ENCODE data around the gene BMPR1A.
"Not testable (repeated sequence)": the region's sequence is repeated elsewhere in the genome, so short reads cannot be mapped to it uniquely, and the experiment has no call there.

BMPR1A gene

DNA sequence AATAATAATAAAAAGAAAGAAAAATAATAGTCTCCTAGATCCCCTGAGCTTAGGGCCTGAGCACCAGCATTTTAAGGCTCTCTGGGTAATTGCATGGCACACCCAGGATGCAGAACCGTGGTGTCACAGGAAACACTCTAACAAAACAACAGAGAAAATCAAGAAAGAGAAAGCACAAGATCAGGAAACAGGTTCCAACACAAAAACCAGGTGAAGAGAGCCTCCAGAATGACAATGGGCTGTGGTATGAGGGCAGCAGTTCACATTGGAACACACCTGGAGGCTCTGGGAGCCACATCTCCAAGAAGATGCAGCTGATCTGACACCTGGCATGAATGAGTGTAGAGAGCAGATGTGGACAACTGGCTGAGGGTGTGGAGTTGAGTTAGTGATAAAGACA lies 193.9 kb downstream of the BMPR1A start:
- DNase-seq (ENCODE audit: low spot score) = no peak
- in situ Hi-C loops (cut with MboI; ENCODE audit: low sequenced_read_pairs, unreplicated experiment) = no loop called here
- TF ChIP-seq, protein P1, sequence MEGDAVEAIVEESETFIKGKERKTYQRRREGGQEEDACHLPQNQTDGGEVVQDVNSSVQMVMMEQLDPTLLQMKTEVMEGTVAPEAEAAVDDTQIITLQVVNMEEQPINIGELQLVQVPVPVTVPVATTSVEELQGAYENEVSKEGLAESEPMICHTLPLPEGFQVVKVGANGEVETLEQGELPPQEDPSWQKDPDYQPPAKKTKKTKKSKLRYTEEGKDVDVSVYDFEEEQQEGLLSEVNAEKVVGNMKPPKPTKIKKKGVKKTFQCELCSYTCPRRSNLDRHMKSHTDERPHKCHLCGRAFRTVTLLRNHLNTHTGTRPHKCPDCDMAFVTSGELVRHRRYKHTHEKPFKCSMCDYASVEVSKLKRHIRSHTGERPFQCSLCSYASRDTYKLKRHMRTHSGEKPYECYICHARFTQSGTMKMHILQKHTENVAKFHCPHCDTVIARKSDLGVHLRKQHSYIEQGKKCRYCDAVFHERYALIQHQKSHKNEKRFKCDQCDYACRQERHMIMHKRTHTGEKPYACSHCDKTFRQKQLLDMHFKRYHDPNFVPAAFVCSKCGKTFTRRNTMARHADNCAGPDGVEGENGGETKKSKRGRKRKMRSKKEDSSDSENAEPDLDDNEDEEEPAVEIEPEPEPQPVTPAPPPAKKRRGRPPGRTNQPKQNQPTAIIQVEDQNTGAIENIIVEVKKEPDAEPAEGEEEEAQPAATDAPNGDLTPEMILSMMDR (IDR thresholded peaks at IDR 0.05; ENCODE audit: borderline replicate concordance, control extremely low read depth, extremely low read depth, insufficient read depth, missing control alignments) = no peak

DNA sequence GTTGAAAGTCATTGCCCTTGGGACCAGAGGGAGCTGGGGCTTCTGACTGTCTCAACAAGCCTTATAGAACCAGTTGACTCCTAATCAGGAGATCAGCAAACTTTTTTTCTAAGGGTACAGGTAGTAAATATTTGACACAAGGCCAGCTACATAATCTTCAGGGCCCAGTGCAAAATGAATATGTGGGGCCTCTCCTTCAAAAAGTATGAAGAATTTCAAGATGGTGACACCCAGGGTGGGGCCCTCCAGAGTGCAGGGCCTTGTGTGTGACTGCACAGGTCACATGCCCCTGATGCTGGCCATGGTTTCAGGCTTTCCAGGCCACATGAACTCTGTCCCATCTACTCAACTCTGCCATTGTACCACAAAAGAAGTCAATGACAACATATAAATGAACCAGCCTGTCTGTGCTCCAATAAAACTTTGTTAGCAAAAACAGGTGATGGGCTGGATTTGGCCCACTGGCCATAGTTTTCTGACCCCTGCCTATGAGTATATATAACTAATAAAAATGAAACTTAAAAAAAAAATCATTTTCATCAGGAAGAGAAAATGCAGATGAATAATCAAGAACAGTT lies 194.9 kb downstream of the BMPR1A start:
- in situ Hi-C loops (cut with MboI; ENCODE audit: low sequenced_read_pairs, unreplicated experiment) = no loop called here

DNA sequence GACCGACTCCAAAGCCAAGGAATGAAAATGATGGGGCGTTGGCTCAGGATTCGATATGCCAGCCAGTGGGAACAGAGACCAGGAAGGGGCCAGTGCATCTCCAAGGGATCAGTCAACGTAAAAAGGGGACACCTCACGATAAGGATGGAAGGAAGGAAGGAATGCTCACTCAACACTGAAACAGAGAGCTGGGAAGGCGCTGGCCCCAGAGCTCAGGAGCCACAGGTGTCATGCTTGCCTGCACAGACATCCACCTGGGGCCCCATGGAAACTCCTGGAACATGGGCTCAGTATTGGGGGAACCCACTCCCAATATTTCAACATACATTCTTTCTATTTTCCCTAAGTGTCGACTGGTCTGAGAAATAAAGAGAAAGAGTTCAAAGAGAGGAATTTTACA lies 195.7 kb downstream of the BMPR1A start:
- in situ Hi-C loops (cut with MboI; ENCODE audit: low sequenced_read_pairs, unreplicated experiment) = no loop called here
- no peak for DNase-seq (ENCODE audit: low spot score)
- TF ChIP-seq, protein P1 (IDR thresholded peaks at IDR 0.05; ENCODE audit: borderline replicate concordance, control extremely low read depth, extremely low read depth, insufficient read depth, missing control alignments) = no peak

More for the DNA sequence above, 194.9 kb downstream of the BMPR1A start:
- TF ChIP-seq, protein P1 (IDR thresholded peaks at IDR 0.05; ENCODE audit: borderline replicate concordance, control extremely low read depth, extremely low read depth, insufficient read depth, missing control alignments) = no peak
- DNase-seq (ENCODE audit: low spot score) = no peak

DNA sequence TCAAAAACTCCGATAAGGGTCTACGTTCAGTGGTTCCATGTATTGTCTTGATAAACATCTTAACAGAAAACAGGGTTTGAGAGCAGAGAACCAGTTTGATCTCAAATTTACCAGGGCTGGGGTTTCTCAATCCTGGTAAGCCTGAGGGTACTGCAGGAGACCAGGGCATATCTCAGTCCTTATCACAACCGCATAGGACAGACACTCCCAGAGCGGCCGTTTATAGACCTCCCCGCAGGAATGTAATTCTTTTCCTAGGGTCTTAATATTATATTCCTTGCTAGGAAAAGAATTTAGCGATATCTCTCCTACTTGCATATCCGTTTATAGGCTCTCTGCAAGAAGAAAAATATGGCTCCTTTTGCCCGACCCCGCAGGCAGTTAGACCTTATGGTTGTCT lies 196.3 kb downstream of the BMPR1A start:
- DNase-seq (ENCODE audit: low spot score); in situ Hi-C loops (cut with MboI; ENCODE audit: low sequenced_read_pairs, unreplicated experiment): not testable (repeated sequence)

DNA sequence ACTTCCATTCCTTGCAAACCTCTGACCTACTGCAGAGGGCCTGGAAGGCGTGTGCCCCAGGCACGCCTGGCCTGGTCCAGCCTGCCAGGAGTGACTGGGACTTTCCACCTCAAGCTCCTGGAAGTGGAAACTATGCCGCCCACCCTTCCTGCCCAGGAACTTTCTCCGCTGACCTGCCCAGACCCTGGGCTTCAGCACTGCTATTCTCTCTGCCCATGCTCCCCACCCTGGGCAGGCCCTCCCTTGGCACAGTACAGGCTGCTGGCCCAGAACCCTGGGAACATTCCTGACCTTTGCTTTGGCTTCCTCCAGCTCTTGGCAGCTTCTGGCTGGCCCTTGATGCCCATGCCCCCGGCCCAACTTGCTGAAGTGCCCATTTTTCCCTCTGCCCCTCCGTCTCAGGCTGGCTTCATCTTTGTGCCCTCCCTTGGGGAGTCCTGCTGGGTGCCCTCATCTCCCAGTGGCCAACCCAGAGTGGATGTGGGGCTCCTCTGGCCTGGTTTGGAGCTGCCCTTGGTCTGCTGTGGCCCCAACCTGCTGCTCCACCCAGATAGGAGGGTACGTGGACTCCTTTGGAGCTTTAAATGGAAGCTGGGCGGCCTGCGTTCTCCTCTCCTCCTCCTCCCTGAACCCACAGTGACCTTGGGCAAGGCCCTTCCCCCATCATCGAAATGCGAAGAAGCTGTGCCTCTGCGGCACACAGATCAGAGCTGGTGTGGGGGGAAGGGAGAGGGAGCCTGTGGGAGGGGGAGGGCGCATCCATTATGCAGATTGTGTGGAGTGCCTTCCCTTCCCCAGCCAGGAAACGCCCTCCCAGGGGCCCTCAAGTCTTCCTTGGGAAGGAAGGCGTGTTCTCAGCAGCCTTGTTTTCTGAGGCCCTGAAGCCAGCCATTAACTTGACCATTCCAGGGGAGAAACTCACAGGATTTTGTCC lies 197.6 kb downstream of the BMPR1A start:
- in situ Hi-C loops (cut with MboI; ENCODE audit: low sequenced_read_pairs, unreplicated experiment) = no loop called here
- DNase-seq (ENCODE audit: low spot score) = no peak
- TF ChIP-seq, protein P1 (IDR thresholded peaks at IDR 0.05; ENCODE audit: borderline replicate concordance, control extremely low read depth, extremely low read depth, insufficient read depth, missing control alignments) = no peak

DNA sequence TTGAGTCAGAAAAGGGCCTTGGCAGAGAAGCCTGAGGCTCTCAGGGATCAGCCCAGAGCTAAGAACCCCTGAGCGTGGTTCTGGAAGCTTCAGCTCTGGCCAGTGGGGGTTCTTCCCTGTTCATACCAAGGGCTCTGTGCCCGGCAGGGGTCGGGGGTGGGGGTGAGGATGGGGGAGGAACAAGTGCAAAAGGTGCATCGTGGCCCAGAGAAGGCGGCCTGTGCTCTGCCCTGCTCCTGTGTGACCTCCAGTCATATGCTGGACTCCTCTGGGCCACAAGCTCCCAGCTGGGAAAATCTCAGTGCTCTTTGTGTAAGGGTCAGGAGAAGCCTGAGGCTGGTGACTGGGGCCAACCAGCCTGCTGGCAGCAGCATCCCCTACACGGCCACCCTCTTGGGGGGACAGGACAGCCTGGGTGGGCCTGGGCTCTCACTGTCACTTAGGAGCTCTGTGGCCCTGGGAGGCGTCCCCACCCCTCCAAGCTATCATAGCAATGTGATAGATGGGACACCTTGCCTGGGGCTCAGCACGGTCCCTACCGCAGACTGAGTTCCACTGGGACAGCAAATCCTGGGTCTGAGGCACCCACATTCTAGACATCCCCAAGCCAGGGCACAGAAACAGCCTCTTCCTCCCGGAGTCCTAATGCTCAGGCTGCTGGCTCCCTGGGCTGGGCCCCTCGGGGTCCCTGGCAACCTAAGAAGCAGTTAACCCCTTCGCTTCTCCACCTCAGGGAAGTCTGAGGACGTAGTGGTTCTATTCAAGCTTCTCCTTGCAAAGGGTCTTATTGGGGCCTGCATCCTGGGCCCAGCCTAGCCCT lies 198.5 kb downstream of the BMPR1A start:
- in situ Hi-C loops (cut with MboI; ENCODE audit: low sequenced_read_pairs, unreplicated experiment) = no loop called here

More for the DNA sequence above, 198.5 kb downstream of the BMPR1A start:
- DNase-seq (ENCODE audit: low spot score) = peak; percentile 21
- TF ChIP-seq, protein P1 (IDR thresholded peaks at IDR 0.05; ENCODE audit: borderline replicate concordance, control extremely low read depth, extremely low read depth, insufficient read depth, missing control alignments) = no peak

Data from GM13976 (cell line).